PFSK-1 (cell line): Measurements from ENCODE around the gene BHMT.

Experiments used
- POLR2AphosphoS5 ChIP-seq: IDR thresholded peaks from 2 replicates; pipeline ENCODE4 v1.6.1; 2012; ENCODE audit warnings: low read depth, mild to moderate bottlenecking, control low read depth, low read length, moderate library complexity
- SIN3A ChIP-seq: IDR thresholded peaks from 2 replicates; pipeline ENCODE4 v1.6.1; 2012; ENCODE audit warnings: mild to moderate bottlenecking, low read length, moderate library complexity, borderline replicate concordance; ENCODE audit not compliant: insufficient read depth
- TAF1 ChIP-seq: IDR thresholded peaks from 2 replicates; pipeline ENCODE4 v1.6.1; 2012; ENCODE audit warnings: low read length, control low read depth, borderline replicate concordance; ENCODE audit not compliant: insufficient read depth

DNA sequence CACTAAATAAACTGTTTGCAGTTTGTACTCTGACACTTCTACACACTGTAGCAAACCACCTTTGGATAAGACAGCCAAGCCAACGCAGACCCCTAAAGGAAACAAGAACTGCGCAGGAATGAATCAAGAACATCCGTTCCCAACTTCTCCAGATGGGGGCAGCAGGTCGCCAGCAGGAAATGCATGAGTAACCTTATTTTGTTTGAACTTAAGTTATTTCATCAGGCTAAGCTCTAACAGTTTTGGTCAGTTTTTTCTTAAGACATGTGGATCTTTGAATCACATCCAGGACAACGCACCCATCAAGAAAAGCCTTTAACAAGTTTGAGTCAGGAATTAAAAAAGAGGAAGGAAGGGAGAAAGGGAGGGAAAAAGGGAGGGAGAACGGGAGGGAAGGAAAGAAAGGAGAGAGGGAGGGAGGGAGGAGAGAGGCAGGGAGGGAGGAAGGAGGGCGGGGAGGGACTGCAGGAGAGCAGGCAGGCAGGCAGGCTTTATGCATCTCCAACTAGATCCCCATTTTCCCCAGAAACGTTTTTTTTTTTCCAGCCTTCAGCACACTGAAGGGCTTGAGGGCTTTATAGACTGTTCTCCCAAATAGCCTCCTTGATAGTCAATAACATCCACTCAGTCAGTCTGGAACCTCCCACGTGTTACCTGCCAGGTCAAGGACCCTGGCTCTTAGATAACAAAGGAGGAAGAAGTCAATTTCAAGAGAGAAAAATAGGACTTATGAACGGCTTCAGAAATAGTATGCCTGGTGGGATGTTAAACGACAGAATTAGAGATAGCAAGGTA, 22.2 kb downstream of the BHMT start:
- TF ChIP-seq SIN3A (no peak), POLR2AphosphoS5 (no peak), TAF1 (no peak)
